HCT116 (cell line): ENCODE results near the gene HHIPL2. TPM values are rescaled to one million over a fixed set of nuclear protein-coding genes. Genes with fewer than 3 reads are reported as not detected.

Source experiments
- ATAC-seq: fragments of 200-7000 bp; cut with Tn5 transposase; 2 replicates; pipeline ENCODE4 v1.9.1; 2020; ENCODE audit warnings: mild to moderate bottlenecking, moderate library complexity
- BruUV-seq: library from RNA; stranded (reverse); fragments of 400-500 nt; replicated peaks from 2 replicates; lab custom pipeline; 2021; lab: Mats Ljungman, UMichigan
- CTCF ChIA-PET: fragments of 300-600 bp; sonication (Branson Sonifier 250); formaldehyde crosslinking; loops from one replicate; lab custom pipeline; 2021; ENCODE audit warnings: antibody characterized with exemption; lab: Charles Lee
- POLR2A ChIA-PET: fragments of 300-600, 350-600 bp; sonication (Branson Sonifier 250); formaldehyde crosslinking; loops from one replicate; lab custom pipeline; 2021; ENCODE audit warnings: antibody characterized with exemption; lab: Charles Lee
- RAD21 ChIA-PET, 2 experiments: fragments of 300-600 bp; sonication (Branson Sonifier 250); formaldehyde crosslinking; loops; one replicate each; lab custom pipeline; 2023; ENCODE audit warnings: low total read pairs in 2 of 2; ENCODE audit not compliant: uncharacterized antibody in 2 of 2, unreplicated experiment in 2 of 2, low non-redundant PET in 1 of 2; lab: Charles Lee
- DNase-seq: peaks from one replicate; pipeline ENCODE4 v3.0.0-alpha.2; 2010; ENCODE audit warnings: low read depth, low spot score
- H2AFZ ChIP-seq: fragments of 200-600 bp; shearing (Covaris generic), sonication (generic); 2 replicates; pipeline ENCODE4 v1.6.1; 2017; ENCODE audit warnings: low read depth, mixed run types, mixed read lengths, antibody characterized with exemption, low read length; ENCODE audit not compliant: poor library complexity, severe bottlenecking
- H3K27ac ChIP-seq: 2 replicates; pipeline ENCODE4 v1.5.1; 2012; ENCODE audit warnings: low read depth, low read length
- H3K27me3 ChIP-seq: fragments of 200-600 bp; sonication (generic); 2 replicates; pipeline ENCODE4 v1.6.1; 2016; ENCODE audit warnings: mixed run types, low read length, mixed read lengths; ENCODE audit not compliant: insufficient read depth
- H3K36me3 ChIP-seq, 2 experiments: fragments of 200-500 bp in 1 of 2; fragments of 200-600 bp in 1 of 2; sonication (Bioruptor generic) in 1 of 2; sonication (generic) in 1 of 2; 2 replicates each; pipeline versions ENCODE4 v1.5.1 to v1.6.1; 2014 to 2016; ENCODE audit warnings: low read length in 2 of 2, inconsistent platforms in 1 of 2, mixed read lengths in 1 of 2, mixed run types in 1 of 2; ENCODE audit not compliant: insufficient read depth in 2 of 2, control insufficient read depth in 1 of 2
- H3K4me1 ChIP-seq, 2 experiments: fragments of 200-600 bp in 1 of 2; sonication (generic) in 1 of 2; 2 replicates each; pipeline versions ENCODE4 v1.5.1 to v1.6.1; 2012 to 2017; ENCODE audit warnings: low read length in 2 of 2, inconsistent platforms in 1 of 2, mild to moderate bottlenecking in 1 of 2, mixed read lengths in 1 of 2, mixed run types in 1 of 2, moderate library complexity in 1 of 2; ENCODE audit not compliant: insufficient read depth in 2 of 2, control insufficient read depth in 1 of 2
- H3K4me2 ChIP-seq: fragments of 200-600 bp; sonication (generic); 2 replicates; pipeline ENCODE4 v1.6.1; 2017; ENCODE audit warnings: mixed run types, low read length, mixed read lengths
- H3K4me3 ChIP-seq, 2 experiments: fragments of 200-600 bp in 1 of 2; sonication (generic) in 1 of 2; replicated peaks in 1 of 2; 2 replicates each; pipeline ENCODE4 v1.5.1; 2011 to 2016; ENCODE audit warnings: low read length in 2 of 2, control low read depth in 1 of 2, low read depth in 1 of 2, mild to moderate bottlenecking in 1 of 2, mixed read lengths in 1 of 2, mixed run types in 1 of 2
- H3K79me2 ChIP-seq: fragments of 200-600 bp; sonication (generic); 2 replicates; pipeline ENCODE4 v1.6.1; 2017; ENCODE audit warnings: mild to moderate bottlenecking, mixed run types, low read length, moderate library complexity, mixed read lengths; ENCODE audit not compliant: insufficient read depth
- H3K9ac ChIP-seq: fragments of 200-600 bp; sonication (generic); 2 replicates; pipeline ENCODE4 v1.6.1; 2016; ENCODE audit warnings: low read length, mixed read lengths
- H3K9me2 ChIP-seq: fragments of 200-600 bp; sonication (generic), shearing (Covaris generic); 2 replicates; pipeline ENCODE4 v1.6.1; 2017; ENCODE audit warnings: mixed run types, mild to moderate bottlenecking, moderate library complexity; ENCODE audit not compliant: insufficient read depth
- H3K9me3 ChIP-seq, 2 experiments: fragments of 200-500 bp in 1 of 2; fragments of 200-600 bp in 1 of 2; sonication (Bioruptor generic) in 1 of 2; sonication (generic) in 1 of 2; 2 replicates each; pipeline ENCODE4 v1.6.1; 2014 to 2017; ENCODE audit warnings: low read length in 2 of 2, mixed read lengths in 2 of 2, inconsistent platforms in 1 of 2, low read depth in 1 of 2, mild to moderate bottlenecking in 1 of 2, mixed run types in 1 of 2, moderate library complexity in 1 of 2; ENCODE audit not compliant: control insufficient read depth in 1 of 2, insufficient read depth in 1 of 2
- H4K20me1 ChIP-seq: fragments of 200-600 bp; sonication (generic), shearing (Covaris generic); 2 replicates; pipeline ENCODE4 v1.6.1; 2017; ENCODE audit warnings: mixed run types, mild to moderate bottlenecking, moderate library complexity; ENCODE audit not compliant: insufficient read depth
- CBX3 ChIP-seq: IDR thresholded peaks from 2 replicates; pipeline ENCODE4 v1.6.1; 2012; ENCODE audit warnings: low read depth
- CEBPB ChIP-seq: IDR thresholded peaks from 2 replicates; pipeline ENCODE4 v1.6.1; 2012; ENCODE audit warnings: low read depth
- EGR1 ChIP-seq: IDR thresholded peaks from 2 replicates; pipeline ENCODE4 v1.6.1; 2012; ENCODE audit warnings: low read depth
- ELF1 ChIP-seq: IDR thresholded peaks from 2 replicates; pipeline ENCODE4 v1.6.1; 2012; ENCODE audit warnings: low read depth, borderline replicate concordance
- EZH2 ChIP-seq: fragments of 200-600 bp; sonication (generic); IDR thresholded peaks from 2 replicates; pipeline ENCODE4 v1.6.1; 2017; ENCODE audit warnings: antibody characterized with exemption, mixed run types
- EZH2phosphoT487 ChIP-seq: fragments of 200-600 bp; IDR thresholded peaks from 2 replicates; pipeline ENCODE4 v1.6.1; 2018; ENCODE audit warnings: antibody characterized with exemption, borderline replicate concordance
- FOSL1 ChIP-seq: IDR thresholded peaks from 2 replicates; pipeline ENCODE4 v1.6.1; 2012; ENCODE audit warnings: low read depth
- JUND ChIP-seq: IDR thresholded peaks from 2 replicates; pipeline ENCODE4 v1.6.1; 2012
- POLR2A ChIP-seq: IDR thresholded peaks from 2 replicates; pipeline ENCODE4 v1.7.0; 2011; ENCODE audit warnings: borderline replicate concordance; ENCODE audit not compliant: insufficient read depth, insufficient read length; ENCODE audit errors: extremely low read depth
- POLR2AphosphoS5 ChIP-seq: IDR thresholded peaks from 2 replicates; pipeline ENCODE4 v1.6.1; 2011; ENCODE audit warnings: mild to moderate bottlenecking, low read depth, low read length, moderate library complexity
- RAD21 ChIP-seq: IDR thresholded peaks from 2 replicates; pipeline ENCODE4 v1.6.1; 2012; ENCODE audit warnings: low read depth, mild to moderate bottlenecking
- SIN3A ChIP-seq: IDR thresholded peaks from 2 replicates; pipeline ENCODE4 v1.6.1; 2012; ENCODE audit warnings: low read depth
- SP1 ChIP-seq: IDR thresholded peaks from 2 replicates; pipeline ENCODE4 v1.6.1; 2012; ENCODE audit warnings: low read depth
- TCF7L2 ChIP-seq: IDR thresholded peaks from 2 replicates; pipeline ENCODE4 v1.7.0; 2011; ENCODE audit warnings: borderline replicate concordance, inconsistent platforms; ENCODE audit not compliant: insufficient read depth, insufficient read length; ENCODE audit errors: extremely low read depth
- YY1 ChIP-seq: IDR thresholded peaks from 2 replicates; pipeline ENCODE4 v1.6.1; 2011; ENCODE audit warnings: low read length, low read depth, moderate library complexity, mild to moderate bottlenecking; ENCODE audit not compliant: insufficient replicate concordance; ENCODE audit errors: extremely low read depth
- ZFX ChIP-seq: fragments of 450-650 bp; IDR thresholded peaks from 2 replicates; pipeline ENCODE4 v1.6.1; 2017
- ZNF274 ChIP-seq: fragments of 200-500 bp; sonication (Bioruptor generic); IDR thresholded peaks from 2 replicates; pipeline ENCODE4 v1.6.1; 2014; ENCODE audit warnings: mild to moderate bottlenecking, low read depth, low read length, inconsistent platforms
- intact Hi-C: fragments of 100-400 bp; cut with micrococcal nuclease; formaldehyde crosslinking; loops from 2 replicates; pipeline ENCODE4 v1.10.0; 2022
- total RNA-seq: library from RNA; stranded (reverse); gene quantifications from one replicate; pipeline ENCODE4 v1.2.1, GENCODE V29; 2021; ENCODE audit not compliant: unreplicated experiment
- TF ChIP-seq, protein P1 (sequence below), 3 experiments: fragments of 200-600 bp in 1 of 3; sonication (generic) in 1 of 3; IDR thresholded peaks in 2 of 3; conservative IDR thresholded peaks in 1 of 3; 2 replicates each; pipeline ENCODE4 v1.5.1; 2012 to 2017; ENCODE audit warnings: low read depth in 2 of 3, low read length in 2 of 3, antibody characterized with exemption in 1 of 3, borderline replicate concordance in 1 of 3, control low read depth in 1 of 3, mild to moderate bottlenecking in 1 of 3, mixed read lengths in 1 of 3, mixed run types in 1 of 3, moderate library complexity in 1 of 3; ENCODE audit not compliant: insufficient read depth in 1 of 3
- TF ChIP-seq, protein P2 (sequence below): IDR thresholded peaks from 2 replicates; pipeline ENCODE4 v1.6.1; 2011; ENCODE audit warnings: mild to moderate bottlenecking, low read length, moderate library complexity; ENCODE audit not compliant: insufficient replicate concordance; ENCODE audit errors: extremely low read depth
- TF ChIP-seq, protein P3 (sequence below): IDR thresholded peaks from 2 replicates; pipeline ENCODE4 v1.6.1; 2012
- TF ChIP-seq, protein P4 (sequence below): IDR thresholded peaks from 2 replicates; pipeline ENCODE4 v1.6.1; 2012

Gene HHIPL2
- total RNA-seq, 1 experiment from 2014 or later = 0.27 TPM

DNA sequence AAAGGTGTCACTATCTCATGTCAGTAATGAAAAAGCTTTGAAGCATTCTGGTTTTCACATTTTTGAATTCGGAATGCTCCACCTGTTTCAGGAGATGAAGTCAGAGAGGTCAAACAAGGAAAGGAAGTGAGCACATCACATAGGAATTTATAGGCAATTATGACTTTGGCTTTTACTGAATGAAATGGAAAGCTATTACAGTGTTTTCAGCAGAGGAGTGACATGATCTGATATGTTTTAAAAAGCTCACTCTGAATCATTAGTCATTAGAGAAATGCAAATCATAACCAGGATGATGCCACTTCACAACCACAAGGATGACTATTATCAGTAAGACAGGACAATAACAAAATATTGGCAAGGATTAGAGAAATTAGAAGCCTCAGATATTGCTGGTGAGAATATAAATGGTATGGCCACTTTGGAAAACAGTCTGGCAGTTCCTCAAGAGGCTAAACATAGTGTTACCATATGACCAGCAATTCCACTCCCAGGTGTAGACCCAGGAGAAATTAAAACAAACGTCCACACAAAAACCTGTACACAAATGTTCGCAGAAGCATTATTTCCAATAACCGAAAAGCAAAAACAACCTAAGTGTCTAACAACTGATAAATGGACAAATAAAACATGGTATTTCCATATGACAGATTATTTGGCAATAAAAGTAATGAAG lies 34.3 kb upstream of the HHIPL2 start:
- Histone ChIP-seq H3K9ac (peak overlapping the region; percentile 33; the same call in 1 of the 2 replicates), H3K4me1 (peaks cover 7 to 19% of the 10 kb centered on the region in 2 experiments), H3K9me2 (no peaks in the 10 kb centered on the region), H3K27me3 (no peaks in the 10 kb centered on the region), H3K9me3 (no peaks in the 10 kb centered on the region), H3K36me3 (peaks cover 10 to 28% of the 10 kb centered on the region in 2 experiments; a peak in 2 of 4 replicates), H4K20me1 (no peaks in the 10 kb centered on the region), H3K27ac (no peak overlapping the region), H2AFZ (no peak overlapping the region), H3K79me2 (peaks cover 84% of the 10 kb centered on the region), H3K4me3 (0 out of 4 replicates have a peak overlapping the region, but pooled peaks of 1 of the 2 experiments have one; percentile 0), H3K4me2 (peak overlapping the region; percentile 49)
- RAD21 ChIA-PET = no interaction called here
- no TSS peak for BruUV-seq
- peak; percentile 55 for ATAC-seq
- peak; percentile 13 for DNase-seq
- CTCF ChIA-PET = no interaction called here
- POLR2A ChIA-PET = no interaction called here
- intact Hi-C loops = no loop called here
- TF ChIP-seq JUND (peak; percentile 45), CEBPB (0 out of 2 replicates have a peak, but pooled peaks have one; percentile 31), POLR2AphosphoS5 (no peak), TCF7L2 (no peak), CBX3 (no peak), ZNF274 (no peak), SIN3A (no peak), RAD21 (no peak), ZFX (no peak), EGR1 (no peak), FOSL1 (peak; percentile 57), ELF1 (no peak), EZH2phosphoT487 (no peak), YY1 (no peak), EZH2 (no peak), SP1 (peak; percentile 40), POLR2A (no peak)
- TF ChIP-seq, protein P1, sequence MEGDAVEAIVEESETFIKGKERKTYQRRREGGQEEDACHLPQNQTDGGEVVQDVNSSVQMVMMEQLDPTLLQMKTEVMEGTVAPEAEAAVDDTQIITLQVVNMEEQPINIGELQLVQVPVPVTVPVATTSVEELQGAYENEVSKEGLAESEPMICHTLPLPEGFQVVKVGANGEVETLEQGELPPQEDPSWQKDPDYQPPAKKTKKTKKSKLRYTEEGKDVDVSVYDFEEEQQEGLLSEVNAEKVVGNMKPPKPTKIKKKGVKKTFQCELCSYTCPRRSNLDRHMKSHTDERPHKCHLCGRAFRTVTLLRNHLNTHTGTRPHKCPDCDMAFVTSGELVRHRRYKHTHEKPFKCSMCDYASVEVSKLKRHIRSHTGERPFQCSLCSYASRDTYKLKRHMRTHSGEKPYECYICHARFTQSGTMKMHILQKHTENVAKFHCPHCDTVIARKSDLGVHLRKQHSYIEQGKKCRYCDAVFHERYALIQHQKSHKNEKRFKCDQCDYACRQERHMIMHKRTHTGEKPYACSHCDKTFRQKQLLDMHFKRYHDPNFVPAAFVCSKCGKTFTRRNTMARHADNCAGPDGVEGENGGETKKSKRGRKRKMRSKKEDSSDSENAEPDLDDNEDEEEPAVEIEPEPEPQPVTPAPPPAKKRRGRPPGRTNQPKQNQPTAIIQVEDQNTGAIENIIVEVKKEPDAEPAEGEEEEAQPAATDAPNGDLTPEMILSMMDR (IDR thresholded peaks at IDR 0.05 in 2 of 3, conservative IDR thresholded peaks at IDR 0.05 in 1 of 3; ENCODE audit: borderline replicate concordance in 1 of 3, insufficient read depth in 1 of 3, low read depth in 2 of 3, low read length in 2 of 3) = no peak
- TF ChIP-seq, protein P2, sequence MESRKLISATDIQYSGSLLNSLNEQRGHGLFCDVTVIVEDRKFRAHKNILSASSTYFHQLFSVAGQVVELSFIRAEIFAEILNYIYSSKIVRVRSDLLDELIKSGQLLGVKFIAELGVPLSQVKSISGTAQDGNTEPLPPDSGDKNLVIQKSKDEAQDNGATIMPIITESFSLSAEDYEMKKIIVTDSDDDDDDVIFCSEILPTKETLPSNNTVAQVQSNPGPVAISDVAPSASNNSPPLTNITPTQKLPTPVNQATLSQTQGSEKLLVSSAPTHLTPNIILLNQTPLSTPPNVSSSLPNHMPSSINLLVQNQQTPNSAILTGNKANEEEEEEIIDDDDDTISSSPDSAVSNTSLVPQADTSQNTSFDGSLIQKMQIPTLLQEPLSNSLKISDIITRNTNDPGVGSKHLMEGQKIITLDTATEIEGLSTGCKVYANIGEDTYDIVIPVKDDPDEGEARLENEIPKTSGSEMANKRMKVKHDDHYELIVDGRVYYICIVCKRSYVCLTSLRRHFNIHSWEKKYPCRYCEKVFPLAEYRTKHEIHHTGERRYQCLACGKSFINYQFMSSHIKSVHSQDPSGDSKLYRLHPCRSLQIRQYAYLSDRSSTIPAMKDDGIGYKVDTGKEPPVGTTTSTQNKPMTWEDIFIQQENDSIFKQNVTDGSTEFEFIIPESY = no peak
- TF ChIP-seq, protein P3, sequence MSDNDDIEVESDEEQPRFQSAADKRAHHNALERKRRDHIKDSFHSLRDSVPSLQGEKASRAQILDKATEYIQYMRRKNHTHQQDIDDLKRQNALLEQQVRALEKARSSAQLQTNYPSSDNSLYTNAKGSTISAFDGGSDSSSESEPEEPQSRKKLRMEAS = no peak
- TF ChIP-seq, protein P4, sequence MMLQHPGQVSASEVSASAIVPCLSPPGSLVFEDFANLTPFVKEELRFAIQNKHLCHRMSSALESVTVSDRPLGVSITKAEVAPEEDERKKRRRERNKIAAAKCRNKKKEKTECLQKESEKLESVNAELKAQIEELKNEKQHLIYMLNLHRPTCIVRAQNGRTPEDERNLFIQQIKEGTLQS = no peak
